Measurements from ENCODE around the gene PRC1.
A peak's percentile ranks its signal among the peaks of the same experiment; 100 is the strongest.
"Not testable (repeated sequence)": the region's sequence is repeated elsewhere in the genome, so short reads cannot be mapped to it uniquely, and the experiment has no call there.

The PRC1 gene

DNA sequence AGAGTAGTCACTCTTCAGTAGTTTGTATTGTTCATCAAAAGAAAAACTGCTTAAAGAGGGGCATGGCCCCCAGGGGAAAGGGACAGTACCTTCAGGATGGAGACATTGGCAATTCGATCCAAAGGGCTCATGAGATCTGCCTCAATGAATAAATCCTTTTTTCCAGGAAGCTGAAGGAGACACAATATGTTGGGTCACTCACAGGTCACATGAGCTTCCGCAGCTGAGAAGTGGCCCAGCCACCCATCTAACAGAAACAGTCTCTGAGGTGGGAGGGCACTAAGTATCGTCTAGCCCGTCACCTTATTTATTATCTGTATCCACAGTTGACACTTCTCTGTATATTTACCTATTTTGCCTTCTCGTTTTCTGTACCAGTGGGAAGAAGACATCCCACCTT, 23.4 kb upstream of the PRC1 start:
- no peak overlapping the region for H3K4me3 ChIP-seq (ENCODE audit: low read depth, low read length)
- no peak for DNase-seq (ENCODE audit: low read depth)
- TF ChIP-seq, protein P1, sequence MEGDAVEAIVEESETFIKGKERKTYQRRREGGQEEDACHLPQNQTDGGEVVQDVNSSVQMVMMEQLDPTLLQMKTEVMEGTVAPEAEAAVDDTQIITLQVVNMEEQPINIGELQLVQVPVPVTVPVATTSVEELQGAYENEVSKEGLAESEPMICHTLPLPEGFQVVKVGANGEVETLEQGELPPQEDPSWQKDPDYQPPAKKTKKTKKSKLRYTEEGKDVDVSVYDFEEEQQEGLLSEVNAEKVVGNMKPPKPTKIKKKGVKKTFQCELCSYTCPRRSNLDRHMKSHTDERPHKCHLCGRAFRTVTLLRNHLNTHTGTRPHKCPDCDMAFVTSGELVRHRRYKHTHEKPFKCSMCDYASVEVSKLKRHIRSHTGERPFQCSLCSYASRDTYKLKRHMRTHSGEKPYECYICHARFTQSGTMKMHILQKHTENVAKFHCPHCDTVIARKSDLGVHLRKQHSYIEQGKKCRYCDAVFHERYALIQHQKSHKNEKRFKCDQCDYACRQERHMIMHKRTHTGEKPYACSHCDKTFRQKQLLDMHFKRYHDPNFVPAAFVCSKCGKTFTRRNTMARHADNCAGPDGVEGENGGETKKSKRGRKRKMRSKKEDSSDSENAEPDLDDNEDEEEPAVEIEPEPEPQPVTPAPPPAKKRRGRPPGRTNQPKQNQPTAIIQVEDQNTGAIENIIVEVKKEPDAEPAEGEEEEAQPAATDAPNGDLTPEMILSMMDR (IDR thresholded peaks at IDR 0.05; ENCODE audit: control insufficient read depth, extremely low read depth, insufficient read depth), result no peak

GRCh38 chr15:91013701-91014100, 19.4 kb upstream of the PRC1 start:
- H3K4me3 ChIP-seq (ENCODE audit: low read depth, low read length); DNase-seq (ENCODE audit: low read depth): not testable (repeated sequence)

DNA sequence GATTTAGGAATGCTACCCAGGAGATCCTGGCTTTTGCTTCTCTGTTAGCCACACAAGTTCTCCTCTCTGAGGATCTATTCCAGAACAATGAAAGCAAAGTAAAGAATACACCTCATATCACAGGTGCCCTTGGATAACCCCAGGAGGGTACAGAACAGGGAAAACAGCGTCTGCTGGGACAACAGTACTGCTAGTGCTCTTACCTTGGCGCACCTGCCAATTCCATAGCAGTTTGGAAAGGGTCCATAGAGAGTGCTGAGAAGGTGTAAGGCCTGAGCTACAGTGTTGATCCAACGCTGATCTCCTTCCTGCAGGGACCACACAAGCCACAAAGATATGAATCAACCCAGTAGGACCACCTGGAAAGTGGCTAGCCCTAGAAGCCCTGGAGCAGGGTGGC, 12.9 kb upstream of the PRC1 start:
- H3K4me3 ChIP-seq (ENCODE audit: low read depth, low read length), result no peak overlapping the region
- DNase-seq (ENCODE audit: low read depth), result peak; percentile 69
- TF ChIP-seq, protein P1 (IDR thresholded peaks at IDR 0.05; ENCODE audit: control insufficient read depth, extremely low read depth, insufficient read depth), result no peak

DNA sequence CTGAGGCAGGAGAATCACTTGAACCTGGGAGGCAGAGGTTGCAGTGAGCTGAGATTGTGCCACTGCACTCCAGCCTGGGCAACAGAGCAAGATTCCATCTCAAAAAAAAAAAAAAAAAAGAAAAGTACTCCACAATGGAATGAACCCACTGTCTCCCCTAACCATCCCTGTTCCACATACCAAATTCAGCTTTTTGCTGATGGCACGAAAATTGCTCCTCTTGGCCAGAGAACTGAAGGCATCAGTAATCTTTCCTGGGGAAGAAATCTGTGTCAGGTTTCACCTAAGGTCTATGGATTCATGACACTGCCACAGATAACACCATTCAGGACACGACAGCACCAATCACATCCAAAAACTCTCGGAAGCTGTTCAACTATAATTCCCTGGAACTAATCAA, 6.9 kb upstream of the PRC1 start:
- TF ChIP-seq, protein P1 (IDR thresholded peaks at IDR 0.05; ENCODE audit: control insufficient read depth, extremely low read depth, insufficient read depth), result no peak
- no peak for DNase-seq (ENCODE audit: low read depth)
- H3K4me3 ChIP-seq (ENCODE audit: low read depth, low read length), result no peak overlapping the region

DNA sequence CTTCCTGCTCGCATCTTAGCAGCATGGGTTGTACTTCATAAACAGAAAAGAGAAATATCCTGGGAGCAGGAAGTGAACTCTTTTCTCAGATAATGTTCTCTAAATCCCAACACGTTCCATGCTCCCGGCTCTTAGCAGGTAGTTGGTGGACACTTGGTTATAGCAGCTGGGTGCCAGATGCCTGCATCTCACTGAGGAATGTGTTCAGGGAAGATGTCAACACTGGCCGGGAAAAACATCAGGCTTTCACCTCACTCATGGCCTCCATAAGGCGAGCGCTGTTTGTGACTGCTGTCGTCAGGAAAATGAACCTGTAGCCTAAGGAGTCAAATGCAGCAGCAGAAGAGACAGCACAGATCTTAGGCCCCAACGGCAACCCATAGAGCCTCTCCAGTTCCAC, 4.4 kb upstream of the PRC1 start:
- no peak for DNase-seq (ENCODE audit: low read depth)
- TF ChIP-seq, protein P1 (IDR thresholded peaks at IDR 0.05; ENCODE audit: control insufficient read depth, extremely low read depth, insufficient read depth), result no peak
- no peak overlapping the region for H3K4me3 ChIP-seq (ENCODE audit: low read depth, low read length)

GRCh38 chr15:90994059-90994416, 297 bp downstream of the PRC1 start:
- TF ChIP-seq, protein P1 (IDR thresholded peaks at IDR 0.05; ENCODE audit: control insufficient read depth, extremely low read depth, insufficient read depth), result no peak
- DNase-seq (ENCODE audit: low read depth), result no peak
- peak overlapping the region; percentile 94 for H3K4me3 ChIP-seq (ENCODE audit: low read depth, low read length)

DNA sequence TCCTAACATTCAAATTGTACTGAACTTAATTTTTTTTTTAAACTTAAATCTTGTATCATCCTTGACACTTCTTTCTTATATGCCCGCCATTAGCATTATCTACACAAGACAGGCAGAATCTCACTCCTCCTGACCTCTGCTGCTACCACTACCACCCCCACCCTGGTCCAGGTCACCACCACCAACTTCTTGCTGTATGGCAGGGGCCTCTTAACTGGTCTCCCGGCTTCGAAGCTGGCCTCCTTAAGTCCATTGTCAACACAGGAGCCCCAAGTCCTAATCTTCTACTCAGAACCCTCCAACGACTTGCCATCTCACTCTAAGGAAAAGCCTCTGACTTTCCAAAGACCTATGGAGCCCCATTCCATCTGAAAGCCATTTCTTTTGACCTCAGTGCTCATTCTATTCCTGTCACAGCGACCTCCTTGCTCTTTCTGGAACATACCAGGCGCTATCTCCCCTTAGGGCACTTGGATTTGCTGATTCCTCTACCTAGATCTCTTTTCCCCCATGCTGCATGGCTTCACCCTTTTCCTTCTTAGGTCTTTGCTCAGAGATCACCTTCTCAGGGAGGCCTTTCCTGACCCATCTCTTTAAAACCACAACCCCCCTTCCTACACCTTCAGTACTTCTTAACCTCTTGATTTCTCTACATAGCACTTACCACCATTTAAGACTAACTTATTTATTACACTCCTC, 2.6 kb downstream of the PRC1 start:
- no peak for DNase-seq (ENCODE audit: low read depth)
- no peak overlapping the region for H3K4me3 ChIP-seq (ENCODE audit: low read depth, low read length)
- TF ChIP-seq, protein P1 (IDR thresholded peaks at IDR 0.05; ENCODE audit: control insufficient read depth, extremely low read depth, insufficient read depth), result no peak
